GM23338 (cell line): ENCODE measurements around the gene SEC14L3. TPM values are rescaled to one million over a fixed set of nuclear protein-coding genes. Genes with fewer than 3 reads are reported as not detected.

Experiments
- ATAC-seq: fragments of 200-7000 bp; cut with Tn5 transposase; 3 replicates; pipeline ENCODE4 v1.9.1; 2020
- DNase-seq: peaks from one replicate; pipeline ENCODE4 v3.0.0-alpha.2; 2015; ENCODE audit warnings: low spot score
- H2AFZ ChIP-seq: fragments of 200-600 bp; sonication (generic); 2 replicates; pipeline ENCODE4 v1.8.0; 2016; ENCODE audit warnings: antibody characterized with exemption, mild to moderate bottlenecking, moderate library complexity
- H3F3A ChIP-seq: fragments of 200-600 bp; sonication (generic); replicated peaks from 2 replicates; pipeline ENCODE4 v1.8.0; 2017; ENCODE audit warnings: antibody characterized with exemption, mixed run types, low read depth
- H3K27ac ChIP-seq: fragments of 200-600 bp; sonication (generic); 2 replicates; pipeline ENCODE4 v1.6.1; 2016; ENCODE audit warnings: low read depth
- H3K27me3 ChIP-seq: fragments of 200-600 bp; sonication (generic); 2 replicates; pipeline ENCODE4 v1.8.0; 2016; ENCODE audit warnings: mild to moderate bottlenecking, mixed run types, moderate library complexity; ENCODE audit not compliant: insufficient read depth
- H3K36me3 ChIP-seq: fragments of 200-600 bp; sonication (generic); 2 replicates; pipeline ENCODE4 v1.8.0; 2016; ENCODE audit warnings: mild to moderate bottlenecking; ENCODE audit not compliant: insufficient read depth
- H3K4me1 ChIP-seq: fragments of 200-600 bp; sonication (generic); 2 replicates; pipeline ENCODE4 v1.8.0; 2016; ENCODE audit warnings: mild to moderate bottlenecking, moderate library complexity; ENCODE audit not compliant: insufficient read depth
- H3K4me2 ChIP-seq: fragments of 200-600 bp; sonication (generic); 2 replicates; pipeline ENCODE4 v1.7.1; 2017; ENCODE audit warnings: mixed run types
- H3K4me3 ChIP-seq: fragments of 200-600 bp; sonication (generic); 2 replicates; pipeline ENCODE4 v1.6.1; 2016; ENCODE audit warnings: mixed run types
- H3K79me2 ChIP-seq: fragments of 200-600 bp; sonication (generic); replicated peaks from 2 replicates; pipeline ENCODE4 v1.8.0; 2017; ENCODE audit warnings: mild to moderate bottlenecking; ENCODE audit not compliant: insufficient read depth
- H3K9me2 ChIP-seq: fragments of 200-600 bp; sonication (generic); 2 replicates; pipeline ENCODE4 v1.8.0; 2017; ENCODE audit not compliant: insufficient read depth
- H4K20me1 ChIP-seq: fragments of 200-600 bp; sonication (generic); replicated peaks from 2 replicates; pipeline ENCODE4 v1.8.0; 2017; ENCODE audit warnings: mild to moderate bottlenecking; ENCODE audit not compliant: insufficient read depth
- H3K27ac Mint-ChIP-seq: 2 replicates; pipeline ENCODE4 v1.8.0; 2020; ENCODE audit warnings: inconsistent platforms, mild to moderate bottlenecking, moderate library complexity, mixed read lengths
- H3K27me3 Mint-ChIP-seq: 3 replicates; pipeline ENCODE4 v1.8.0; 2022; ENCODE audit warnings: low read depth, mild to moderate bottlenecking, moderate library complexity, mixed read lengths, inconsistent platforms; ENCODE audit not compliant: insufficient read depth, poor library complexity
- H3K36me3 Mint-ChIP-seq: 3 replicates; pipeline ENCODE4 v1.8.0; 2021; ENCODE audit warnings: low read depth, mild to moderate bottlenecking, inconsistent platforms, moderate library complexity, mixed read lengths
- H3K4me1 Mint-ChIP-seq: 3 replicates; pipeline ENCODE4 v1.8.0; 2020; ENCODE audit warnings: mild to moderate bottlenecking, inconsistent platforms, mixed read lengths
- H3K4me3 Mint-ChIP-seq: 3 replicates; pipeline ENCODE4 v1.8.0; 2021; ENCODE audit warnings: moderate library complexity, mild to moderate bottlenecking, inconsistent platforms, mixed read lengths
- H3K9me3 Mint-ChIP-seq: 3 replicates; pipeline ENCODE4 v1.8.0; 2020; ENCODE audit warnings: moderate library complexity, mild to moderate bottlenecking, inconsistent platforms, mixed read lengths
- CREB1 ChIP-seq: fragments of 250-450 bp; sonication (Bioruptor Pico); IDR thresholded peaks from 2 replicates; pipeline ENCODE4 v1.5.0; 2020; ENCODE audit warnings: low read depth, mild to moderate bottlenecking, moderate library complexity
- ETS1 ChIP-seq: IDR thresholded peaks from 2 replicates; pipeline ENCODE4 v1.6.1; 2016; ENCODE audit warnings: antibody characterized with exemption
- EZH2 ChIP-seq: fragments of 200-600 bp; sonication (generic); IDR thresholded peaks from one replicate; pipeline ENCODE4 v1.8.0; 2017; ENCODE audit warnings: antibody characterized with exemption, mild to moderate bottlenecking, low read depth; ENCODE audit not compliant: unreplicated experiment
- EZH2phosphoT487 ChIP-seq: fragments of 200-600 bp; sonication (generic); IDR thresholded peaks from one replicate; pipeline ENCODE4 v1.8.1; 2018; ENCODE audit warnings: antibody characterized with exemption; ENCODE audit not compliant: unreplicated experiment
- JUNB ChIP-seq: IDR thresholded peaks from one replicate; pipeline ENCODE4 v1.6.1; 2016; ENCODE audit warnings: antibody characterized with exemption; ENCODE audit not compliant: unreplicated experiment
- NANOG ChIP-seq: IDR thresholded peaks from 2 replicates; pipeline ENCODE4 v1.6.1; 2016; ENCODE audit warnings: antibody characterized with exemption, borderline replicate concordance
- POLR2AphosphoS5 ChIP-seq: IDR thresholded peaks from 2 replicates; pipeline ENCODE4 v1.6.1; 2016; ENCODE audit warnings: antibody characterized with exemption, low read depth
- STAT1 ChIP-seq: IDR thresholded peaks from one replicate; pipeline ENCODE4 v1.6.1; 2016; ENCODE audit warnings: antibody characterized with exemption; ENCODE audit not compliant: unreplicated experiment
- ZNF114 ChIP-seq: fragments of 250-450 bp; sonication (Bioruptor Pico); IDR thresholded peaks from 2 replicates; pipeline ENCODE4 v1.5.0; 2020; ENCODE audit warnings: mild to moderate bottlenecking, moderate library complexity
- ZNF331 ChIP-seq: fragments of 250-450 bp; sonication (Bioruptor Pico); IDR thresholded peaks from 2 replicates; pipeline ENCODE4 v1.5.0; 2020; ENCODE audit warnings: low read depth, mild to moderate bottlenecking, moderate library complexity
- polyA plus RNA-seq: library from polyadenylated mRNA; unstranded; fragments of >200 nt; fragmentation: Nextera tagmentation; extraction: Ambion mirVana; gene quantifications from 2 replicates; pipeline ENCODE4 v1.2.1, GENCODE V29; 2016
- total RNA-seq: library from RNA; depleted of rRNA; stranded (reverse); fragments of >200 nt; shearing (Covaris generic); gene quantifications from 2 replicates; pipeline ENCODE4 v1.2.3, GENCODE V29; 2014
- TF ChIP-seq, protein P1 (sequence below), 2 experiments: fragments of 200-600 bp in 1 of 2; sonication (generic) in 1 of 2; conservative IDR thresholded peaks; 2 replicates each; pipeline versions ENCODE4 v1.5.1 to v1.6.1; 2016 to 2017; ENCODE audit warnings: antibody characterized with exemption in 2 of 2, low read depth in 2 of 2, mild to moderate bottlenecking in 2 of 2, moderate library complexity in 1 of 2
- TF ChIP-seq, protein P2 (sequence below): fragments of 250-450 bp; sonication (Bioruptor Pico); IDR thresholded peaks from 2 replicates; pipeline ENCODE4 v1.5.0; 2020; ENCODE audit warnings: mild to moderate bottlenecking, moderate library complexity
- TF ChIP-seq, protein P3 (sequence below): IDR thresholded peaks from one replicate; pipeline ENCODE4 v1.6.1; 2018; ENCODE audit warnings: antibody characterized with exemption; ENCODE audit not compliant: unreplicated experiment

SEC14L3 gene
- total and polyA plus RNA-seq, 2 experiments from 2014 or later = not detected

- no peaks in the 10 kb centered on the region; the same call in 1 of the 2 replicates for H3K9me2 ChIP-seq
- Mint-ChIP-seq H3K27ac (no peak overlapping the region), H3K9me3 (no peaks in the 10 kb centered on the region; the same call in 1 of the 3 replicates), H3K4me3 (no peak overlapping the region), H3K36me3 (no peaks in the 10 kb centered on the region), H3K4me1 (no peaks in the 10 kb centered on the region), H3K27me3 (peaks cover 2% of the 10 kb centered on the region)
- no peaks in the 10 kb centered on the region for H4K20me1 ChIP-seq
- H3K36me3 ChIP-seq = no peaks in the 10 kb centered on the region
- no peak overlapping the region for H3K27ac ChIP-seq
- no peaks in the 10 kb centered on the region for H3K27me3 ChIP-seq
- TF ChIP-seq, protein P1, sequence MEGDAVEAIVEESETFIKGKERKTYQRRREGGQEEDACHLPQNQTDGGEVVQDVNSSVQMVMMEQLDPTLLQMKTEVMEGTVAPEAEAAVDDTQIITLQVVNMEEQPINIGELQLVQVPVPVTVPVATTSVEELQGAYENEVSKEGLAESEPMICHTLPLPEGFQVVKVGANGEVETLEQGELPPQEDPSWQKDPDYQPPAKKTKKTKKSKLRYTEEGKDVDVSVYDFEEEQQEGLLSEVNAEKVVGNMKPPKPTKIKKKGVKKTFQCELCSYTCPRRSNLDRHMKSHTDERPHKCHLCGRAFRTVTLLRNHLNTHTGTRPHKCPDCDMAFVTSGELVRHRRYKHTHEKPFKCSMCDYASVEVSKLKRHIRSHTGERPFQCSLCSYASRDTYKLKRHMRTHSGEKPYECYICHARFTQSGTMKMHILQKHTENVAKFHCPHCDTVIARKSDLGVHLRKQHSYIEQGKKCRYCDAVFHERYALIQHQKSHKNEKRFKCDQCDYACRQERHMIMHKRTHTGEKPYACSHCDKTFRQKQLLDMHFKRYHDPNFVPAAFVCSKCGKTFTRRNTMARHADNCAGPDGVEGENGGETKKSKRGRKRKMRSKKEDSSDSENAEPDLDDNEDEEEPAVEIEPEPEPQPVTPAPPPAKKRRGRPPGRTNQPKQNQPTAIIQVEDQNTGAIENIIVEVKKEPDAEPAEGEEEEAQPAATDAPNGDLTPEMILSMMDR (conservative IDR thresholded peaks at IDR 0.05; ENCODE audit: low read depth in 2 of 2) = no peak
- TF ChIP-seq STAT1 (no peak), ZNF331 (no peak), POLR2AphosphoS5 (no peak), ZNF114 (CRISPR knock-in tag) (no peak), EZH2phosphoT487 (no peak), CREB1 (CRISPR knock-in tag) (no peak), JUNB (no peak), ETS1 (no peak), EZH2 (no peak), NANOG (no peak)
- TF ChIP-seq, protein P2, sequence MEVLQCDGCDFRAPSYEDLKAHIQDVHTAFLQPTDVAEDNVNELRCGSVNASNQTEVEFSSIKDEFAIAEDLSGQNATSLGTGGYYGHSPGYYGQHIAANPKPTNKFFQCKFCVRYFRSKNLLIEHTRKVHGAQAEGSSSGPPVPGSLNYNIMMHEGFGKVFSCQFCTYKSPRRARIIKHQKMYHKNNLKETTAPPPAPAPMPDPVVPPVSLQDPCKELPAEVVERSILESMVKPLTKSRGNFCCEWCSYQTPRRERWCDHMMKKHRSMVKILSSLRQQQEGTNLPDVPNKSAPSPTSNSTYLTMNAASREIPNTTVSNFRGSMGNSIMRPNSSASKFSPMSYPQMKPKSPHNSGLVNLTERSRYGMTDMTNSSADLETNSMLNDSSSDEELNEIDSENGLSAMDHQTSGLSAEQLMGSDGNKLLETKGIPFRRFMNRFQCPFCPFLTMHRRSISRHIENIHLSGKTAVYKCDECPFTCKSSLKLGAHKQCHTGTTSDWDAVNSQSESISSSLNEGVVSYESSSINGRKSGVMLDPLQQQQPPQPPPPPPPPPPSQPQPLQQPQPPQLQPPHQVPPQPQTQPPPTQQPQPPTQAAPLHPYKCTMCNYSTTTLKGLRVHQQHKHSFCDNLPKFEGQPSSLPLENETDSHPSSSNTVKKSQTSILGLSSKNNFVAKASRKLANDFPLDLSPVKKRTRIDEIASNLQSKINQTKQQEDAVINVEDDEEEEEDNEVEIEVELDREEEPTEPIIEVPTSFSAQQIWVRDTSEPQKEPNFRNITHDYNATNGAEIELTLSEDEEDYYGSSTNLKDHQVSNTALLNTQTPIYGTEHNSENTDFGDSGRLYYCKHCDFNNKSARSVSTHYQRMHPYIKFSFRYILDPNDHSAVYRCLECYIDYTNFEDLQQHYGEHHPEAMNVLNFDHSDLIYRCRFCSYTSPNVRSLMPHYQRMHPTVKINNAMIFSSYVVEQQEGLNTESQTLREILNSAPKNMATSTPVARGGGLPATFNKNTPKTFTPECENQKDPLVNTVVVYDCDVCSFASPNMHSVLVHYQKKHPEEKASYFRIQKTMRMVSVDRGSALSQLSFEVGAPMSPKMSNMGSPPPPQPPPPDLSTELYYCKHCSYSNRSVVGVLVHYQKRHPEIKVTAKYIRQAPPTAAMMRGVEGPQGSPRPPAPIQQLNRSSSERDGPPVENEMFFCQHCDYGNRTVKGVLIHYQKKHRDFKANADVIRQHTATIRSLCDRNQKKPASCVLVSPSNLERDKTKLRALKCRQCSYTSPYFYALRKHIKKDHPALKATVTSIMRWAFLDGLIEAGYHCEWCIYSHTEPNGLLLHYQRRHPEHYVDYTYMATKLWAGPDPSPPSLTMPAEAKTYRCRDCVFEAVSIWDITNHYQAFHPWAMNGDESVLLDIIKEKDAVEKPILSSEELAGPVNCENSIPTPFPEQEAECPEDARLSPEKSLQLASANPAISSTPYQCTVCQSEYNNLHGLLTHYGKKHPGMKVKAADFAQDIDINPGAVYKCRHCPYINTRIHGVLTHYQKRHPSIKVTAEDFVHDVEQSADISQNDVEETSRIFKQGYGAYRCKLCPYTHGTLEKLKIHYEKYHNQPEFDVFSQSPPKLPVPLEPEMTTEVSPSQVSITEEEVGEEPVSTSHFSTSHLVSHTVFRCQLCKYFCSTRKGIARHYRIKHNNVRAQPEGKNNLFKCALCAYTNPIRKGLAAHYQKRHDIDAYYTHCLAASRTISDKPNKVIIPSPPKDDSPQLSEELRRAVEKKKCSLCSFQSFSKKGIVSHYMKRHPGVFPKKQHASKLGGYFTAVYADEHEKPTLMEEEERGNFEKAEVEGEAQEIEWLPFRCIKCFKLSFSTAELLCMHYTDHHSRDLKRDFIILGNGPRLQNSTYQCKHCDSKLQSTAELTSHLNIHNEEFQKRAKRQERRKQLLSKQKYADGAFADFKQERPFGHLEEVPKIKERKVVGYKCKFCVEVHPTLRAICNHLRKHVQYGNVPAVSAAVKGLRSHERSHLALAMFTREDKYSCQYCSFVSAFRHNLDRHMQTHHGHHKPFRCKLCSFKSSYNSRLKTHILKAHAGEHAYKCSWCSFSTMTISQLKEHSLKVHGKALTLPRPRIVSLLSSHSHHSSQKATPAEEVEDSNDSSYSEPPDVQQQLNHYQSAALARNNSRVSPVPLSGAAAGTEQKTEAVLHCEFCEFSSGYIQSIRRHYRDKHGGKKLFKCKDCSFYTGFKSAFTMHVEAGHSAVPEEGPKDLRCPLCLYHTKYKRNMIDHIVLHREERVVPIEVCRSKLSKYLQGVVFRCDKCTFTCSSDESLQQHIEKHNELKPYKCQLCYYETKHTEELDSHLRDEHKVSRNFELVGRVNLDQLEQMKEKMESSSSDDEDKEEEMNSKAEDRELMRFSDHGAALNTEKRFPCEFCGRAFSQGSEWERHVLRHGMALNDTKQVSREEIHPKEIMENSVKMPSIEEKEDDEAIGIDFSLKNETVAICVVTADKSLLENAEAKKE (CRISPR knock-in tag) = no peak
- TF ChIP-seq, protein P3, sequence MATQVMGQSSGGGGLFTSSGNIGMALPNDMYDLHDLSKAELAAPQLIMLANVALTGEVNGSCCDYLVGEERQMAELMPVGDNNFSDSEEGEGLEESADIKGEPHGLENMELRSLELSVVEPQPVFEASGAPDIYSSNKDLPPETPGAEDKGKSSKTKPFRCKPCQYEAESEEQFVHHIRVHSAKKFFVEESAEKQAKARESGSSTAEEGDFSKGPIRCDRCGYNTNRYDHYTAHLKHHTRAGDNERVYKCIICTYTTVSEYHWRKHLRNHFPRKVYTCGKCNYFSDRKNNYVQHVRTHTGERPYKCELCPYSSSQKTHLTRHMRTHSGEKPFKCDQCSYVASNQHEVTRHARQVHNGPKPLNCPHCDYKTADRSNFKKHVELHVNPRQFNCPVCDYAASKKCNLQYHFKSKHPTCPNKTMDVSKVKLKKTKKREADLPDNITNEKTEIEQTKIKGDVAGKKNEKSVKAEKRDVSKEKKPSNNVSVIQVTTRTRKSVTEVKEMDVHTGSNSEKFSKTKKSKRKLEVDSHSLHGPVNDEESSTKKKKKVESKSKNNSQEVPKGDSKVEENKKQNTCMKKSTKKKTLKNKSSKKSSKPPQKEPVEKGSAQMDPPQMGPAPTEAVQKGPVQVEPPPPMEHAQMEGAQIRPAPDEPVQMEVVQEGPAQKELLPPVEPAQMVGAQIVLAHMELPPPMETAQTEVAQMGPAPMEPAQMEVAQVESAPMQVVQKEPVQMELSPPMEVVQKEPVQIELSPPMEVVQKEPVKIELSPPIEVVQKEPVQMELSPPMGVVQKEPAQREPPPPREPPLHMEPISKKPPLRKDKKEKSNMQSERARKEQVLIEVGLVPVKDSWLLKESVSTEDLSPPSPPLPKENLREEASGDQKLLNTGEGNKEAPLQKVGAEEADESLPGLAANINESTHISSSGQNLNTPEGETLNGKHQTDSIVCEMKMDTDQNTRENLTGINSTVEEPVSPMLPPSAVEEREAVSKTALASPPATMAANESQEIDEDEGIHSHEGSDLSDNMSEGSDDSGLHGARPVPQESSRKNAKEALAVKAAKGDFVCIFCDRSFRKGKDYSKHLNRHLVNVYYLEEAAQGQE = no peak
- H3K4me3 ChIP-seq = no peak overlapping the region
- H3K4me2 ChIP-seq = no peak overlapping the region
- DNase-seq = no peak
- H3K4me1 ChIP-seq = no peaks in the 10 kb centered on the region
- H3K79me2 ChIP-seq = no peaks in the 10 kb centered on the region
- H2AFZ ChIP-seq = no peak overlapping the region
- no peaks in the 10 kb centered on the region for H3F3A ChIP-seq
- ATAC-seq = no peak
These were observed 48.1 kb upstream of the SEC14L3 start for GRCh38 chr22:30519842-30520425.
